Parietal lobe (tissue), 1 donor: ENCODE measurements around the gene CD2. TPM values are rescaled to one million over a fixed set of nuclear protein-coding genes. Genes with fewer than 3 reads are reported as not detected.

Experiments
- total RNA-seq: library from RNA; depleted of rRNA; stranded (reverse); fragments of >200 nt; gene quantifications from one replicate; pipeline ENCODE4 v1.2.3, GENCODE V29; 2014

The CD2 gene
- not detected for total RNA-seq

GRCh38 chr1:116754198-116754977, at the start of gene CD2:
Gene CD2, plus strand, starts transcription at chr1:116754430. Its CDS starts 63 bp downstream, at chr1:116754493.

Other genes starting within 250 kb of the CD2 start
- 5.3 TPM for gene CD58, start 183.4 kb upstream of the CD2 start, total RNA-seq
- gene IGSF3, start 86.7 kb upstream of the CD2 start, total RNA-seq, result 122 TPM
- 57.6 TPM for gene PTGFRN, start 155.5 kb downstream of the CD2 start, total RNA-seq
- 4.4 TPM for gene CD101, start 247.3 kb downstream of the CD2 start, total RNA-seq